ENCODE results near the gene ATP7B.

DNA sequence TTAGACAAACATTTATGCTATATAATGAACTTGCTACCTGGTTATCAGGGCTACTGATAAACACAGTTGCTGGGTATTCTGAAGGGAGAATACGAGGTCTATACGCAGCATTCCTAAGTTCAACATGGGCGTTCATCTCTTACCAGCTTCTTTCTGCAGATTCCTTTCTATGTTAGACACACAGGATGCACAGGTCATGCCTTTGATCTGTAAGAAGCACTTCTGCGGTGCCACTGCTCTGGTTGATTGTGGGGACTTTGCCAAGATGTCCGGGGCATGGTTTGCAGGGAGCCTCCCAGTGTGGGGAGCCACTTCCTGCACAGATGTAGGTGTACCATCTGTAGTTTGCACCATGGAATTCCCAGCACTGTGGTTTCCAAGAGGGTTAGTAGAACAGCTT is 40.9 kb downstream of the ATP7B start:
- TF ChIP-seq TEAD4 (IDR thresholded peaks at IDR 0.05) (no peak), RAD21 (IDR thresholded peaks at IDR 0.05; ENCODE audit: low read depth) (no peak), EP300 (IDR thresholded peaks at IDR 0.05; ENCODE audit: borderline replicate concordance) (no peak)
